OCI-LY1 (cell line): ENCODE data around the gene GALNT9.

Experiments used
- H2AFZ ChIP-seq: fragments of 200-600 bp; sonication (generic), shearing (Covaris generic); 2 replicates; pipeline ENCODE4 v1.6.0; 2014; ENCODE audit warnings: antibody characterized with exemption, mild to moderate bottlenecking, low read length
- H3F3A ChIP-seq: fragments of 200-600 bp; sonication (generic), shearing (Covaris generic); 2 replicates; pipeline ENCODE4 v1.6.0; 2014; ENCODE audit warnings: mild to moderate bottlenecking, antibody characterized with exemption, low read length, moderate library complexity; ENCODE audit not compliant: insufficient read depth
- H3K27ac ChIP-seq: fragments of 200-600 bp; sonication (generic); 2 replicates; pipeline ENCODE4 v1.5.1; 2014; ENCODE audit warnings: low read length, mixed run types, mild to moderate bottlenecking, low read depth; ENCODE audit not compliant: poor library complexity, severe bottlenecking
- H3K27me3 ChIP-seq: fragments of 200-600 bp; sonication (generic); 2 replicates; pipeline ENCODE4 v1.6.0; 2014; ENCODE audit warnings: antibody characterized with exemption, mild to moderate bottlenecking, low read length, moderate library complexity; ENCODE audit not compliant: insufficient read depth
- H3K36me3 ChIP-seq: fragments of 200-600 bp; sonication (generic); 2 replicates; pipeline ENCODE4 v1.6.1; 2014; ENCODE audit warnings: mild to moderate bottlenecking, antibody characterized with exemption, low read length, moderate library complexity, mixed read lengths; ENCODE audit not compliant: insufficient read depth
- H3K4me1 ChIP-seq: fragments of 200-600 bp; sonication (generic); 2 replicates; pipeline ENCODE4 v1.5.1; 2014; ENCODE audit warnings: mild to moderate bottlenecking, low read length, moderate library complexity; ENCODE audit not compliant: insufficient read depth, severe bottlenecking
- H3K4me2 ChIP-seq: fragments of 200-600 bp; sonication (generic), shearing (Covaris generic); 2 replicates; pipeline ENCODE4 v1.6.1; 2014; ENCODE audit warnings: low read length
- H3K4me3 ChIP-seq: fragments of 200-600 bp; sonication (generic); 2 replicates; pipeline ENCODE4 v1.5.1; 2014; ENCODE audit warnings: low read length, low read depth, mild to moderate bottlenecking, mixed read lengths; ENCODE audit not compliant: poor library complexity, severe bottlenecking
- H3K79me2 ChIP-seq: fragments of 200-600 bp; shearing (Covaris generic); 2 replicates; pipeline ENCODE4 v1.6.1; 2016; ENCODE audit warnings: mixed run types, low read length, mixed read lengths; ENCODE audit not compliant: insufficient read depth
- H3K9ac ChIP-seq: fragments of 200-600 bp; sonication (generic), shearing (Covaris generic); 2 replicates; pipeline ENCODE4 v1.6.1; 2014; ENCODE audit warnings: mild to moderate bottlenecking, low read length, mixed read lengths
- H3K9me2 ChIP-seq: fragments of 200-600 bp; sonication (generic), shearing (Covaris generic); 2 replicates; pipeline ENCODE4 v1.6.1; 2014; ENCODE audit warnings: low read depth, mild to moderate bottlenecking, low read length, mixed read lengths
- H3K9me3 ChIP-seq: fragments of 200-600 bp; shearing (Covaris generic); 2 replicates; pipeline ENCODE4 v1.6.1; 2014; ENCODE audit warnings: low read length, mixed read lengths
- H4K20me1 ChIP-seq: fragments of 200-600 bp; sonication (generic), shearing (Covaris generic); 2 replicates; pipeline ENCODE4 v1.6.0; 2016; ENCODE audit warnings: mild to moderate bottlenecking, low read length; ENCODE audit not compliant: insufficient read depth
- CTCF ChIP-seq: fragments of 200-600 bp; sonication (generic), shearing (Covaris generic); IDR thresholded peaks from 2 replicates; pipeline ENCODE4 v1.5.1; 2017; ENCODE audit warnings: mild to moderate bottlenecking, antibody characterized with exemption, low read length, moderate library complexity, mixed read lengths
- EZH2 ChIP-seq: fragments of 200-600 bp; sonication (generic), shearing (Covaris generic); IDR thresholded peaks from 2 replicates; pipeline ENCODE4 v1.8.0; 2017; ENCODE audit warnings: borderline replicate concordance, mixed run types, mild to moderate bottlenecking, antibody characterized with exemption, low read length, moderate library complexity, mixed read lengths

Gene GALNT9

GRCh38 chr12:132215299-132215989 is 113.9 kb downstream of the GALNT9 start:
- H3K9ac ChIP-seq, result no peak overlapping the region
- no peaks in the 10 kb centered on the region for H3K9me3 ChIP-seq
- peaks cover 7% of the 10 kb centered on the region; the same call in 1 of the 2 replicates for H3K27me3 ChIP-seq
- H3K9me2 ChIP-seq, result no peaks in the 10 kb centered on the region
- H4K20me1 ChIP-seq, result no peaks in the 10 kb centered on the region
- no peak overlapping the region for H3K27ac ChIP-seq
- no peak overlapping the region for H3K4me2 ChIP-seq
- TF ChIP-seq EZH2 (no peak), CTCF (no peak)
- H3K79me2 ChIP-seq, result no peaks in the 10 kb centered on the region
- H3F3A ChIP-seq, result no peaks in the 10 kb centered on the region
- no peak overlapping the region for H2AFZ ChIP-seq
- H3K36me3 ChIP-seq, result no peaks in the 10 kb centered on the region
- H3K4me1 ChIP-seq, result no peaks in the 10 kb centered on the region
- no peak overlapping the region for H3K4me3 ChIP-seq

- Histone ChIP-seq H3K9ac (no peak overlapping the region), H3K4me1 (no peaks in the 10 kb centered on the region), H4K20me1 (no peaks in the 10 kb centered on the region), H3K79me2 (no peaks in the 10 kb centered on the region), H3K9me3 (no peaks in the 10 kb centered on the region), H3K4me3 (no peak overlapping the region), H3K27me3 (peaks cover 4% of the 10 kb centered on the region; the same call in 1 of the 2 replicates), H3K36me3 (no peaks in the 10 kb centered on the region), H3K9me2 (no peaks in the 10 kb centered on the region), H3F3A (no peaks in the 10 kb centered on the region), H3K4me2 (no peak overlapping the region), H3K27ac (no peak overlapping the region), H2AFZ (no peak overlapping the region)
- TF ChIP-seq EZH2 (no peak), CTCF (no peak)
These were observed 114.5 kb downstream of the GALNT9 start for GRCh38 chr12:132214891-132215290.

- Histone ChIP-seq H3K4me2 (no peak overlapping the region), H3K4me1 (no peaks in the 10 kb centered on the region), H4K20me1 (no peaks in the 10 kb centered on the region), H3K4me3 (no peak overlapping the region), H3K9me2 (no peaks in the 10 kb centered on the region), H3K9me3 (no peaks in the 10 kb centered on the region), H3K79me2 (no peaks in the 10 kb centered on the region), H3K27ac (no peak overlapping the region), H3K9ac (no peak overlapping the region), H3K27me3 (peaks cover 4% of the 10 kb centered on the region; the same call in 1 of the 2 replicates), H2AFZ (no peak overlapping the region), H3F3A (no peaks in the 10 kb centered on the region), H3K36me3 (no peaks in the 10 kb centered on the region)
- TF ChIP-seq EZH2 (no peak), CTCF (no peak)
These were observed 115.3 kb downstream of the GALNT9 start for GRCh38 chr12:132214161-132214476.
